GM10847 (cell line): Measurements from ENCODE around the gene EXOSC1.
A peak's percentile ranks its signal among the peaks of the same experiment; 100 is the strongest.

ENCODE experiments used
- POLR2A ChIP-seq: IDR thresholded peaks from 2 replicates; pipeline ENCODE4 v1.6.1; 2011; ENCODE audit not compliant: insufficient read length; ENCODE audit errors: extremely low read depth

The EXOSC1 gene

GRCh38 chr10:97428572-97428981, 17.2 kb downstream of the EXOSC1 start:
- TF ChIP-seq POLR2A, result no peak

- no peak for TF ChIP-seq POLR2A
Measured at GRCh38 chr10:97427571-97428179, 18.1 kb downstream of the EXOSC1 start.

- TF ChIP-seq POLR2A, result no peak
Measured at GRCh38 chr10:97426776-97427570, 18.8 kb downstream of the EXOSC1 start.

- peak; percentile 52 for TF ChIP-seq POLR2A
Measured at GRCh38 chr10:97425964-97426775, 19.6 kb downstream of the EXOSC1 start, which contains the start of gene PGAM1. PGAM1 (plus strand) TSS chr10:97426191; CDS start chr10:97426308, 117 bp downstream.

GRCh38 chr10:97416565-97416964, 29.2 kb downstream of the EXOSC1 start:
- TF ChIP-seq POLR2A, result no peak

GRCh38 chr10:97412891-97413304, 32.9 kb downstream of the EXOSC1 start:
- no peak for TF ChIP-seq POLR2A

DNA sequence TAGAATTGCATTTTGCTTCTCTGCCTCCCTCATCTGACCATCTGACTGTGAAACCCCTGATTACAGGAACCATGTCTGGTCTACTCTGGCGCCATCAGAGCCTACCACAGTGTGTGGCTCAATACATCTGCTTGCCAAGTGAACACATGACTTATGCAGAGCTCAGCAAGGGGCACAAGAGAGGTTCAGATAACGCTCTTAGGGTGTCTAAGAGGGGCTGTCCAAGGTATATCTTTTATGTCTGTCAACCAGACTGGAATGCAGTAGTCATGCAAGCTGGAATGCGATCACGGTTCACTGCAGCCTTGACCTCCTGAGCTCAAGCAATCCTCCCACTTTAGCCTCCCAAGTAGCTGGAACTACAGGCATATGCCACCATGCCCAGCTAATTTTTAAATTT, 34.4 kb downstream of the EXOSC1 start:
- no peak for TF ChIP-seq POLR2A

GRCh38 chr10:97408496-97408992, 37.3 kb downstream of the EXOSC1 start:
- no peak for TF ChIP-seq POLR2A

GRCh38 chr10:97407952-97408248, 37.9 kb downstream of the EXOSC1 start:
- TF ChIP-seq POLR2A, result no peak

- TF ChIP-seq POLR2A, result no peak
Measured at GRCh38 chr10:97407211-97407951, 38.4 kb downstream of the EXOSC1 start.

DNA sequence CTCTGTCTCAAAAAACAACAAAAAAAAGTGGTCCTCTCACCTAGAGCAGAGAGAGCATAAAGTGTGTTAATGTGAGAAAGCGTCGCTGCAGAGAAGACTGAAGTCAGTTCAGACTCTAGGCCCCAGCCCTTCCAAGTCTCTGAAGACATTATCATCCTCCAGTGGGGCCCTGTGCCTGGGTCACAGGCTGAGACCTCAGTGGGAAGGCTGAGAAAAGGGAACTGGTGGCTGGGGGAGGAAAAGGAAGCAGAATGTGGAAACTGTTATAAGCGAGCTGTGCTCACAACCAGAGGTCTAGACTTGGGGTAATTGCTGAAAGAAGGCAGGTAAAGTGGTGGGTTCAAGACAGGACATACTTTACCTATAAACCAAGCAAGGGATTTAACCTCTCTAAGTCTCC, 39.7 kb downstream of the EXOSC1 start:
- TF ChIP-seq POLR2A, result no peak

DNA sequence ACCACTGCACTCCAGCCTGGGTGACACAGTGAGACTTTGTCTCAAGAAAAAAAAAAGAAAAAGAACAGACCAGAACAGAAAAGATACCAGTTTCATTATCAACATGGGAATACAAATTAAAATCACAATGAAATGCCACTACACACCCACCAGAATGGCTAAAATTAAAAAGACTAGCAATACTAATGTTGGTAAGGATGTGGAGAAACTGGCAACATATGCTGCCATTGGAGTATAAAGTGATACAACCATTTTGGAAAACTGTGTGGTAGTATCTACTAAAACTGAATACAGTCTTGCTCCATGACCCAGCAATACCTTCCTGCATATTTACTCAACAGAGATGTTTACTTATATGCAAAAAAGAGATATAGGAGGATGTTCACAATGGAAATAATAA, 41.8 kb downstream of the EXOSC1 start:
- no peak for TF ChIP-seq POLR2A

- no peak for TF ChIP-seq POLR2A
Measured at GRCh38 chr10:97401455-97401919, 44.3 kb downstream of the EXOSC1 start.

DNA sequence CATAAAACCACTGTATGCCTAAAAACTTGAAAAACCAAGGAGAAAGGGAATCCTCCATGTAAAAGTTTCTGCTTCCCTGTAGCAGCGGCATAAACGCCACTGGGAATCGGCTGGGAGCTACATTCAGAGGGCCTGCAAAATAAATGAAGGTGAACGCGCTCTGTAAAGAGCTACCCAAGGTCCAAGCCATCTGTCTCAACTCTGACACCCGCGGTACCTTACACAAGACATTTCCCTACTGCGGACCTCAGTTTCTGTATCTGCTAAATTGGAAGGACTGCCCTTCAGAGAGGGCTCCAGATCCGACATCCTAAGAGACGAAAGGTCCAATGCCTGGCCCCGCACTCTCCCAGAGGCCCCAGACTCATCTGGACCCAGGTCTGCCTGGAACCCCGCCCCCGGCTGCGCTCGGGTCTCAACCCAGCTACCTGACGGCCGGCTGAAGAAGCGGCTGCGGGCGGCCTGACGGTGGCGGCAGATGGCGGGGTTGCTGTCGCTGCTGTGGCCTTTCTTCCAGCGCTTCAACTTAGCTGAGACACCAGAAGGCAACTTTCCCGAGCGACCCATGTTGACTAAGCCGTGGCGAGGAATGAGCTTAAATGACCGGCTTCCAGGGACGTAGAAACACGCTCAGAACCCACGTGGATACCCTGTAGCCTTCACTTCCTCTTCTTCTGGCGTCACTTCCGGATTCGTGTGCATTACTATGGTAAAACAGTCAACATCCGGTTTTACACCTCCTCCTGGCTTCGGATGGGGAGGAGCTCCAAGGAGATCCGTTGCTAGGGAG, 44.9 kb downstream of the EXOSC1 start, which contains the start of gene RRP12:
Gene RRP12 (minus strand): TSS at position 676 of the 790 bp plus-strand sequence. CDS start 109 bp downstream, at position 567.
- peak; percentile 15 for TF ChIP-seq POLR2A
